HepG2 (cell line): ENCODE measurements around the gene PGS1. TPM values are rescaled to one million over a fixed set of nuclear protein-coding genes. Genes with fewer than 3 reads are reported as not detected.

Experiments
- ATAC-seq: fragments of 200-7000 bp; cut with Tn5 transposase; 3 replicates; pipeline ENCODE4 v1.9.1; 2020; ENCODE audit warnings: mild to moderate bottlenecking, moderate library complexity
- BruUV-seq: library from RNA; stranded (reverse); fragments of 400-500 nt; replicated peaks from 2 replicates; lab custom pipeline; 2021; lab: Mats Ljungman, UMichigan
- CTCF ChIA-PET: fragments of 300-600 bp; formaldehyde crosslinking; extraction: SDS; loops from one replicate; lab custom pipeline; 2021; ENCODE audit warnings: low total read pairs, inconsistent platforms, low intra/inter-chr PET ratio; lab: Yijun Ruan, JAX
- POLR2A ChIA-PET: fragments of 350-600 bp; sonication (Branson Sonifier 250); formaldehyde crosslinking; loops from one replicate; lab custom pipeline; 2020; ENCODE audit warnings: antibody characterized with exemption, inconsistent platforms; lab: Yijun Ruan, JAX
- DNase-seq: peaks from one replicate; pipeline ENCODE4 v3.0.0-alpha.2; 2015; ENCODE audit warnings: low spot score
- FAIRE-seq: peaks from 3 replicates; lab custom pipeline; 2011; peaks lifted over from hg19 to GRCh38; lab: Jason Lieb, UNC
- H2AFZ ChIP-seq: one replicate; pipeline ENCODE4 v1.6.1; 2011; ENCODE audit warnings: low read length, inconsistent platforms
- H3K27ac ChIP-seq: fragments of 300-600 bp; 3 replicates; pipeline ENCODE4 v1.8.0; 2011; ENCODE audit warnings: mixed run types, mild to moderate bottlenecking, mixed read lengths, low read length, inconsistent platforms; ENCODE audit not compliant: insufficient read depth; ENCODE audit errors: extremely low read length
- H3K27me3 ChIP-seq, 2 experiments: fragments of 200-600 bp in 1 of 2; 2 replicates in 1 of 2; 3 replicates in 1 of 2; pipeline versions ENCODE4 v1.6.0 to v1.8.0; 2011; ENCODE audit warnings: low read length in 2 of 2, mild to moderate bottlenecking in 2 of 2, moderate library complexity in 2 of 2, inconsistent platforms in 1 of 2; ENCODE audit not compliant: insufficient read depth in 2 of 2, control insufficient read depth in 1 of 2
- H3K36me3 ChIP-seq, 2 experiments: fragments of 200-600 bp in 1 of 2; replicated peaks in 1 of 2; 2 replicates in 1 of 2; 3 replicates in 1 of 2; pipeline versions ENCODE4 v1.5.1 to v1.8.0; 2011; ENCODE audit warnings: low read length in 2 of 2, inconsistent platforms in 1 of 2; ENCODE audit not compliant: insufficient read depth in 2 of 2, control insufficient read depth in 1 of 2
- H3K4me1 ChIP-seq: 2 replicates; pipeline ENCODE4 v1.5.1; 2012; ENCODE audit warnings: low read length, inconsistent platforms; ENCODE audit not compliant: insufficient read depth
- H3K4me2 ChIP-seq: 2 replicates; pipeline ENCODE4 v1.6.0; 2011; ENCODE audit warnings: low read depth, low read length, inconsistent platforms
- H3K4me3 ChIP-seq, 3 experiments: fragments of 200-600 bp in 1 of 3; sonication (generic), shearing (Covaris generic) in 1 of 3; replicated peaks in 1 of 3; 2 replicates each; pipeline ENCODE4 v1.5.1; 2011 to 2016; ENCODE audit warnings: low read length in 3 of 3, inconsistent platforms in 2 of 3, low read depth in 2 of 3, mild to moderate bottlenecking in 2 of 3, control low read depth in 1 of 3, mixed read lengths in 1 of 3; ENCODE audit not compliant: insufficient read depth in 1 of 3
- H3K79me2 ChIP-seq: one replicate; pipeline ENCODE4 v1.6.1; 2011; ENCODE audit warnings: low read length, inconsistent platforms; ENCODE audit not compliant: insufficient read depth
- H3K9ac ChIP-seq: 2 replicates; pipeline ENCODE4 v1.6.0; 2011; ENCODE audit warnings: mild to moderate bottlenecking, low read depth, low read length, inconsistent platforms; ENCODE audit not compliant: insufficient read depth
- H3K9me3 ChIP-seq: 2 replicates; pipeline ENCODE4 v1.5.1; 2012; ENCODE audit warnings: mild to moderate bottlenecking, low read length
- H4K20me1 ChIP-seq: 2 replicates; pipeline ENCODE4 v1.6.0; 2011; ENCODE audit warnings: inconsistent platforms, mild to moderate bottlenecking, low read length, moderate library complexity; ENCODE audit not compliant: insufficient read depth
- PLRG1 ChIP-seq: fragments of 450-650 bp; conservative IDR thresholded peaks from 2 replicates; pipeline ENCODE4 v1.6.1; 2016
- PLSCR1 ChIP-seq: sonication (generic); formaldehyde crosslinking; IDR thresholded peaks from 2 replicates; pipeline ENCODE4 v1.5.0; 2020; ENCODE audit warnings: missing genetic modification reagents, mild to moderate bottlenecking, borderline replicate concordance
- ZNF749 ChIP-seq: sonication (generic); formaldehyde crosslinking; IDR thresholded peaks from 2 replicates; pipeline ENCODE4 v1.8.0; 2022; ENCODE audit warnings: mild to moderate bottlenecking, missing genetic modification reagents, moderate library complexity, borderline replicate concordance
- ZSCAN20 ChIP-seq: sonication (generic); formaldehyde crosslinking; IDR thresholded peaks from 2 replicates; pipeline ENCODE4 v1.4.0; 2020; ENCODE audit warnings: missing genetic modification reagents, mild to moderate bottlenecking, borderline replicate concordance
- WGBS: methylation state at CpG from one replicate; pipeline ENCODE4 v1.1.6; 2017; ENCODE audit warnings: low lambda C conversion rate; 5-methylcytosine and 5-hydroxymethylcytosine counted together
- in situ Hi-C: cut with HindIII; loops from 2 replicates; pipeline ENCODE4 v1.10.0; 2017; ENCODE audit warnings: low pct_unique_long_range_greater_than_20kb; ENCODE audit not compliant: extremely low pct_ligation_motif_present
- intact Hi-C: fragments of 100-400 bp; cut with micrococcal nuclease; formaldehyde crosslinking; loops from one replicate; pipeline ENCODE4 v1.10.0; 2022; ENCODE audit not compliant: unreplicated experiment
- polyA plus RNA-seq, 8 experiments: library from polyadenylated mRNA; depleted of rRNA in 3 of 8; stranded (reverse) in 7 of 8; unstranded in 1 of 8; fragments of >200 nt; fragmentation: Illumina TruSeq in 4 of 8; extraction: Trizol in 4 of 8; gene quantifications; 2 replicates each; pipeline versions ENCODE4 v1.2.1 to v1.2.3, GENCODE V29; 2011 to 2016; ENCODE audit warnings: low read depth in 4 of 8, missing spikeins in 1 of 8, mixed read lengths in 1 of 8; ENCODE audit not compliant: insufficient read depth in 1 of 8
- total RNA-seq, 5 experiments: library from RNA; depleted of rRNA; stranded (reverse); fragments of >200 nt; fragmentation: Illumina TruSeq; extraction: Trizol; gene quantifications; 2 replicates each; pipeline ENCODE4 v1.2.3, GENCODE V29; 2016; ENCODE audit warnings: low read depth in 1 of 5

PGS1 gene
- total and polyA plus RNA-seq, 2 of the 13 experiments (the other 11 are each of a cell fraction or from before 2014, with no cell fraction given) = 25.9 to 31.5 TPM

GRCh38 chr17:78360371-78361224 is 17.9 kb upstream of the PGS1 start (continued):
- no peak for TF ChIP-seq PLSCR1 (CRISPR knock-in tag)
- TF ChIP-seq, all 625 proteins: peak for 211

- H3K9me3 ChIP-seq = no peaks in the 10 kb centered on the region
- no TSS peak for BruUV-seq
- 0 out of 2 replicates have a peak, but pooled peaks have one; percentile 1 for TF ChIP-seq ZSCAN20 (CRISPR knock-in tag)
- TF ChIP-seq PLRG1 = no peak
- TF ChIP-seq ZNF749 (CRISPR knock-in tag) = peak; percentile 18; the same call in 1 of the 2 replicates
- no peak overlapping the region for H3K9ac ChIP-seq
- 38% methylated on average over 12 of the region's 12 CpGs for WGBS
- H3K27me3 ChIP-seq = peaks cover 13 to 73% of the 10 kb centered on the region in 2 experiments
- H3K4me2 ChIP-seq = peak overlapping the region; percentile 85
- peaks cover 21% of the 10 kb centered on the region; the same call in 1 of the 2 replicates for H4K20me1 ChIP-seq
- H3K27ac ChIP-seq = no peak overlapping the region
- CTCF ChIA-PET = interaction anchor here (0.9 to 4.3 kb wide), 2 partner anchors 14 to 60 kb away, joined by 5 to 59 read pairs; no protein-coding TSS in a partner anchor
- no peaks in the 10 kb centered on the region; a peak in 1 of 5 replicates for H3K36me3 ChIP-seq
- peaks cover 52% of the 10 kb centered on the region for H3K4me1 ChIP-seq
- no peak overlapping the region for H2AFZ ChIP-seq
- peak overlapping the region in 1 of 3 experiments; percentile 87; a peak in 1 of 6 replicates for H3K4me3 ChIP-seq
- FAIRE-seq (no peak), ATAC-seq (no peak), DNase-seq (no peak)
- no peaks in the 10 kb centered on the region for H3K79me2 ChIP-seq
- POLR2A ChIA-PET = interaction anchor here (0.7 to 2.4 kb wide), 8 partner anchors 9 to 173 kb away, joined by 3 to 40 read pairs (median 4); no protein-coding TSS in a partner anchor
- in situ Hi-C loops = loop anchor here (5.0 kb wide), 1 partner anchor 61 kb away; no protein-coding TSS in a partner anchor
- intact Hi-C loops = loop anchor here (2.0 kb wide), 1 partner anchor 14 kb away; no protein-coding TSS in a partner anchor
Measured at GRCh38 chr17:78361225-78361701, 17.2 kb upstream of the PGS1 start.
